K562 (cell line): Measurements from ENCODE around the gene AGAP1. TPM values are rescaled to one million over a fixed set of nuclear protein-coding genes. Genes with fewer than 3 reads are reported as not detected.

Source experiments
- ATAC-seq: fragments of 200-7000 bp; cut with Tn5 transposase; 3 replicates; pipeline ENCODE4 v1.9.1; 2020; ENCODE audit warnings: moderate library complexity
- BruUV-seq: library from RNA; stranded (reverse); fragments of 400-500 nt; replicated peaks from 2 replicates; lab custom pipeline; 2021; lab: Mats Ljungman, UMichigan
- CTCF ChIA-PET: fragments of 300-600 bp; formaldehyde crosslinking; extraction: SDS; loops from one replicate; lab custom pipeline; 2021; ENCODE audit warnings: low intra/inter-chr PET ratio; lab: Yijun Ruan, JAX
- POLR2A ChIA-PET: fragments of 300-600, 350-650 bp; sonication (Branson Sonifier 250); formaldehyde crosslinking; extraction: SDS; loops from one replicate; lab custom pipeline; 2021; ENCODE audit warnings: antibody characterized with exemption, inconsistent platforms; lab: Yijun Ruan, JAX
- DNase-seq, 4 experiments: peaks; one replicate each; pipeline versions ENCODE4 v3.0.0 to v3.0.0-alpha.2; 2011 to 2018; ENCODE audit warnings: low spot score in 3 of 4, mixed read lengths in 3 of 4; ENCODE audit errors: extremely low read depth in 1 of 4
- FAIRE-seq: peaks from 2 replicates; lab custom pipeline; 2011; peaks lifted over from hg19 to GRCh38; lab: Jason Lieb, UNC
- H2AFZ ChIP-seq: 2 replicates; pipeline ENCODE4 v1.6.0; 2011; ENCODE audit warnings: low read depth, low read length, control low read depth, inconsistent platforms
- H3K27ac ChIP-seq: fragments of 200-600 bp; 3 replicates; pipeline ENCODE4 v1.8.0; 2011; ENCODE audit warnings: low read depth, mild to moderate bottlenecking, control low read depth, inconsistent platforms, low read length, moderate library complexity, mixed read lengths; ENCODE audit errors: extremely low read depth
- H3K27me3 ChIP-seq, 2 experiments: fragments of 300-600 bp in 1 of 2; 2 replicates in 1 of 2; 3 replicates in 1 of 2; pipeline versions ENCODE4 v1.6.0 to v1.8.0; 2011; ENCODE audit warnings: inconsistent platforms in 2 of 2, low read length in 2 of 2, mild to moderate bottlenecking in 1 of 2, mixed read lengths in 1 of 2, moderate library complexity in 1 of 2; ENCODE audit not compliant: control insufficient read depth in 2 of 2, insufficient read depth in 2 of 2
- H3K36me3 ChIP-seq: fragments of 300-600 bp; 3 replicates; pipeline ENCODE4 v1.8.0; 2011; ENCODE audit warnings: mild to moderate bottlenecking, low read length, inconsistent platforms; ENCODE audit not compliant: control insufficient read depth, insufficient read depth
- H3K4me1 ChIP-seq, 2 experiments: fragments of 200-600 bp in 1 of 2; replicated peaks in 1 of 2; 2 replicates in 1 of 2; 3 replicates in 1 of 2; pipeline versions ENCODE4 v1.5.1 to v1.8.0; 2011; ENCODE audit warnings: inconsistent platforms in 2 of 2, low read length in 2 of 2, mild to moderate bottlenecking in 1 of 2, mixed read lengths in 1 of 2, moderate library complexity in 1 of 2; ENCODE audit not compliant: control insufficient read depth in 2 of 2, insufficient read depth in 2 of 2
- H3K4me2 ChIP-seq: 2 replicates; pipeline ENCODE4 v1.6.1; 2011; ENCODE audit warnings: low read length, control low read depth, inconsistent platforms, mixed read lengths; ENCODE audit not compliant: insufficient read depth
- H3K4me3 ChIP-seq: fragments of 200-600 bp; sonication (generic), shearing (Covaris generic); 2 replicates; pipeline ENCODE4 v1.5.1; 2016; ENCODE audit warnings: control low read depth, inconsistent platforms
- H3K79me2 ChIP-seq: fragments of 200-600 bp; 3 replicates; pipeline ENCODE4 v1.8.0; 2011; ENCODE audit warnings: low read length, inconsistent platforms; ENCODE audit not compliant: control insufficient read depth, insufficient read depth
- H3K9ac ChIP-seq, 2 experiments: 2 replicates each; pipeline versions ENCODE4 v1.6.0 to v1.6.1; 2011; ENCODE audit warnings: low read depth in 2 of 2, low read length in 2 of 2, control low read depth in 1 of 2, inconsistent platforms in 1 of 2, mild to moderate bottlenecking in 1 of 2, mixed read lengths in 1 of 2; ENCODE audit not compliant: insufficient read depth in 1 of 2
- H3K9me1 ChIP-seq: one replicate; pipeline ENCODE4 v1.6.0; 2011; ENCODE audit warnings: inconsistent platforms, mild to moderate bottlenecking, low read length, moderate library complexity; ENCODE audit not compliant: control insufficient read depth, insufficient read depth
- H3K9me3 ChIP-seq: replicated peaks from 2 replicates; pipeline ENCODE4 v1.5.1; 2011; ENCODE audit warnings: low read depth, low read length, inconsistent platforms; ENCODE audit not compliant: control insufficient read depth, insufficient read depth
- H4K20me1 ChIP-seq: replicated peaks from 2 replicates; pipeline ENCODE4 v1.6.1; 2011; ENCODE audit warnings: low read length, inconsistent platforms, mixed read lengths; ENCODE audit not compliant: control insufficient read depth, insufficient read depth
- CC2D1A ChIP-seq: fragments of 450-650 bp; IDR thresholded peaks from 2 replicates; pipeline ENCODE4 v1.6.1; 2017; ENCODE audit warnings: mild to moderate bottlenecking
- KAT7 ChIP-seq: sonication (generic); formaldehyde crosslinking; IDR thresholded peaks from 2 replicates; pipeline ENCODE4 v1.8.0; 2022; ENCODE audit warnings: missing genetic modification reagents, mild to moderate bottlenecking, borderline replicate concordance
- LEF1 ChIP-seq: fragments of 450-650 bp; IDR thresholded peaks from 2 replicates; pipeline ENCODE4 v1.6.1; 2016; ENCODE audit warnings: mild to moderate bottlenecking
- NCOA2 ChIP-seq, 2 experiments: fragments of 450-650 bp; IDR thresholded peaks; 2 replicates each; pipeline ENCODE4 v1.6.1; 2018; ENCODE audit warnings: mild to moderate bottlenecking in 2 of 2, moderate library complexity in 1 of 2; ENCODE audit not compliant: partially characterized antibody in 2 of 2
- ZFPM2 ChIP-seq: fragments of 250-450 bp; sonication (Bioruptor Pico); IDR thresholded peaks from 2 replicates; pipeline ENCODE4 v1.5.1; 2022; ENCODE audit warnings: mild to moderate bottlenecking
- ZNF561 ChIP-seq: fragments of 450-650 bp; formaldehyde crosslinking; conservative IDR thresholded peaks from 2 replicates; pipeline ENCODE4 v1.4.0; 2020; ENCODE audit warnings: mild to moderate bottlenecking, moderate library complexity
- WGBS: fragments of 100-300 bp; shearing (Covaris generic); methylation state at CpG from one replicate; pipeline ENCODE4 v1.1.6; 2016; ENCODE audit warnings: low coverage, mixed read lengths; ENCODE audit not compliant: insufficient coverage; ENCODE audit errors: missing lambda C conversion rate; 5-methylcytosine and 5-hydroxymethylcytosine counted together
- in situ Hi-C: fragments of 300-500 bp; cut with MboI; formaldehyde crosslinking; loops from 4 replicates; pipeline ENCODE4 v1.15.0; 2018; ENCODE audit warnings: inconsistent platforms, mixed read lengths
- intact Hi-C: fragments of 100-400 bp; cut with micrococcal nuclease; formaldehyde crosslinking; loops from 2 replicates; pipeline ENCODE4 v1.14.2; 2022
- polyA plus RNA-seq, 8 experiments: library from polyadenylated mRNA; depleted of rRNA in 4 of 8; stranded (reverse) in 5 of 8; unstranded in 3 of 8; fragments of >200 nt; fragmentation: Nextera tagmentation in 2 of 8; fragmentation: Illumina TruSeq in 1 of 8; extraction: Ambion mirVana in 2 of 8; extraction: Trizol in 1 of 8; gene quantifications; 2 replicates each; pipeline versions ENCODE4 v1.2.1 to v1.2.3, GENCODE V29; 2011 to 2014; ENCODE audit warnings: inconsistent platforms in 1 of 8, missing spikeins in 1 of 8
- total RNA-seq, 7 experiments: library from RNA; depleted of rRNA in 6 of 7; stranded (reverse); fragments of >200 nt in 6 of 7; fragmentation: Illumina TruSeq in 2 of 7; extraction: Trizol in 2 of 7; gene quantifications; 2 replicates each; pipeline versions ENCODE4 v1.2.1 to v1.2.3, GENCODE V29; 2011 to 2021; ENCODE audit warnings: low replicate concordance in 1 of 7
- TF ChIP-seq, protein P1 (sequence below): fragments of 450-650 bp; IDR thresholded peaks from 2 replicates; pipeline ENCODE4 v1.7.1; 2018; ENCODE audit warnings: mild to moderate bottlenecking, low read depth; ENCODE audit not compliant: partially characterized antibody

The AGAP1 gene
- total and polyA plus RNA-seq, 9 of the 15 experiments (the other 6 are each of a cell fraction or from before 2014, with no cell fraction given) = 1.3 to 24.0 (median 10.6) TPM

DNA sequence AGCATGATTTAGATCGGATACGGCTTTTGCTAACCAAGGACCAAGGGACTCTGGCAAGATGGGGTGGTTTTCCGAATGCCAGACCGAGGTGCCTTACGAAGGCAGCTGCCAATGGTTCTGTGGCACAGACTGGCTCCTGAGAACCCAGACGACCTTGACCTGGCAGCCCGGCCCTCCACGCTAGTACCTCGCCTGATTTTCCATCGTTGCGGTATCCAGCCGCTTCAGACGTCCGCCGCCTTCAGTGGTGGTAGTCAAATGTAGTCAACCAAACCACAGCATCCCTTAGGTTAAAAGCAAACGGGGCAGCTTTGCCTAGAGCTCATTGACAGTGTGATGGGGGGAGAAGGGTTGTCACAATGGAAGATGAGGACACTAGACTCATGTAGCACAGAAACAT is 631.7 kb downstream of the AGAP1 start (continued):
- TF ChIP-seq, protein P1, sequence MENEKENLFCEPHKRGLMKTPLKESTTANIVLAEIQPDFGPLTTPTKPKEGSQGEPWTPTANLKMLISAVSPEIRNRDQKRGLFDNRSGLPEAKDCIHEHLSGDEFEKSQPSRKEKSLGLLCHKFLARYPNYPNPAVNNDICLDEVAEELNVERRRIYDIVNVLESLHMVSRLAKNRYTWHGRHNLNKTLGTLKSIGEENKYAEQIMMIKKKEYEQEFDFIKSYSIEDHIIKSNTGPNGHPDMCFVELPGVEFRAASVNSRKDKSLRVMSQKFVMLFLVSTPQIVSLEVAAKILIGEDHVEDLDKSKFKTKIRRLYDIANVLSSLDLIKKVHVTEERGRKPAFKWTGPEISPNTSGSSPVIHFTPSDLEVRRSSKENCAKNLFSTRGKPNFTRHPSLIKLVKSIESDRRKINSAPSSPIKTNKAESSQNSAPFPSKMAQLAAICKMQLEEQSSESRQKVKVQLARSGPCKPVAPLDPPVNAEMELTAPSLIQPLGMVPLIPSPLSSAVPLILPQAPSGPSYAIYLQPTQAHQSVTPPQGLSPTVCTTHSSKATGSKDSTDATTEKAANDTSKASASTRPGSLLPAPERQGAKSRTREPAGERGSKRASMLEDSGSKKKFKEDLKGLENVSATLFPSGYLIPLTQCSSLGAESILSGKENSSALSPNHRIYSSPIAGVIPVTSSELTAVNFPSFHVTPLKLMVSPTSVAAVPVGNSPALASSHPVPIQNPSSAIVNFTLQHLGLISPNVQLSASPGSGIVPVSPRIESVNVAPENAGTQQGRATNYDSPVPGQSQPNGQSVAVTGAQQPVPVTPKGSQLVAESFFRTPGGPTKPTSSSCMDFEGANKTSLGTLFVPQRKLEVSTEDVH = no peak
- no peak for TF ChIP-seq LEF1

DNA sequence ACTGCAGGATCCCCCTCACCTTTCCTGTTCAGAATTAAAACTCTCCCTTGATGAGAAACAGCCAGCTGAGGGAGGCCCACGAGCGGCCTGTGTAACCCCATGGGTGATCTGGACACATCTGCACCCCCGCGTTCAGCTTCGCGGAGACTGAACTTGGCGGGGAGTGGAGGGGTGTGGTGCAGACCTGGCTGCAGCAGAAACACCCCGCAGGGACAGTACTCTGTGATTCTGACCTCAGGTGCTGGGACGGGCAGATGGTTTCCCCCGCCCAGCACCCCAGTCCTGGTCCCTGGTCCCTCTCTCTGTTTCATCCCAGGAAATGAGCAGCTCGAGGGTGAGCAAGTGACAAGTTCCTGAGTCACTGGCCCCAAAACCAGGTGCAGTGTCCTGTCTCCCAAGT is 633.2 kb downstream of the AGAP1 start:
- Histone ChIP-seq H3K27ac (no peak overlapping the region), H3K79me2 (no peaks in the 10 kb centered on the region), H3K9me1 (no peaks in the 10 kb centered on the region), H3K4me1 (0 out of 5 replicates have a peak, but pooled peaks cover 0 to 4% of the 10 kb centered on the region in 2 experiments), H4K20me1 (no peaks in the 10 kb centered on the region), H3K9me3 (no peaks in the 10 kb centered on the region), H2AFZ (no peak overlapping the region), H3K27me3 (no peaks in the 10 kb centered on the region), H3K4me2 (no peak overlapping the region), H3K9ac (no peak overlapping the region; a peak in 1 of 4 replicates), H3K4me3 (no peak overlapping the region), H3K36me3 (0 out of 3 replicates have a peak, but pooled peaks cover 3% of the 10 kb centered on the region)
- intact Hi-C loops = no loop called here
- no peak for ATAC-seq
- FAIRE-seq = no peak
- in situ Hi-C loops = no loop called here
- no peak for DNase-seq
- CTCF ChIA-PET = no interaction called here
- TF ChIP-seq KAT7 (CRISPR knock-in tag) = no peak
- TF ChIP-seq NCOA2 (IDR thresholded peaks at IDR 0.05; ENCODE audit: partially characterized antibody in 2 of 2) = no peak
- no peak for TF ChIP-seq ZFPM2 (CRISPR knock-in tag)
- TF ChIP-seq ZNF561 (CRISPR knock-in tag) = no peak
- TF ChIP-seq CC2D1A = no peak
- 90% methylated on average over 4 of the region's 11 CpGs for WGBS
- no TSS peak for BruUV-seq
- POLR2A ChIA-PET = interaction anchor here (0.5 kb wide), 1 partner anchor 41 kb away, joined by 3 read pairs; the partner anchor contains the start of gene GBX2
